WTC11 (cell line): Measurements from ENCODE around the gene NKG7. TPM values are rescaled to one million over a fixed set of nuclear protein-coding genes. Genes with fewer than 3 reads are reported as not detected.

ENCODE experiments used
- ATAC-seq: fragments of 200-7000 bp; cut with Tn5 transposase; 2 replicates; pipeline ENCODE4 v1.10.0; 2021; ENCODE audit warnings: mild to moderate bottlenecking, moderate library complexity
- CTCF ChIA-PET: fragments of 300-600 bp; sonication (Branson Sonifier 250); formaldehyde crosslinking; loops from one replicate; lab custom pipeline; 2021; ENCODE audit warnings: antibody characterized with exemption; lab: Charles Lee
- POLR2A ChIA-PET: fragments of 350-600 bp; sonication (Branson Sonifier 250); formaldehyde crosslinking; loops from one replicate; lab custom pipeline; 2021; ENCODE audit warnings: antibody characterized with exemption; lab: Charles Lee
- DNase-seq: peaks from one replicate; pipeline ENCODE4 v3.0.0; 2021; ENCODE audit warnings: low spot score
- H3K27ac Mint-ChIP-seq: 2 replicates; pipeline ENCODE4 v1.8.0; 2021; ENCODE audit warnings: mixed read lengths
- H3K27me3 Mint-ChIP-seq: 2 replicates; pipeline ENCODE4 v1.8.0; 2021; ENCODE audit warnings: low read depth, mild to moderate bottlenecking, moderate library complexity, mixed read lengths
- H3K36me3 Mint-ChIP-seq: 2 replicates; pipeline ENCODE4 v1.8.0; 2021; ENCODE audit warnings: mixed read lengths
- H3K4me1 Mint-ChIP-seq: 2 replicates; pipeline ENCODE4 v1.8.0; 2022; ENCODE audit warnings: mixed read lengths
- H3K4me3 Mint-ChIP-seq: 2 replicates; pipeline ENCODE4 v1.8.0; 2021; ENCODE audit warnings: mild to moderate bottlenecking, moderate library complexity, mixed read lengths
- H3K9me3 Mint-ChIP-seq: 2 replicates; pipeline ENCODE4 v1.8.0; 2021; ENCODE audit warnings: mixed read lengths
- CTCF ChIP-seq: fragments of 200-600 bp; IDR thresholded peaks from 2 replicates; pipeline ENCODE4 v1.8.0; 2022; ENCODE audit warnings: antibody characterized with exemption
- E2F1 ChIP-seq: sonication (generic); formaldehyde crosslinking; IDR thresholded peaks from 2 replicates; pipeline ENCODE4 v1.8.0; 2022; ENCODE audit warnings: mild to moderate bottlenecking, missing genetic modification reagents
- ELF4 ChIP-seq: sonication (generic); formaldehyde crosslinking; IDR thresholded peaks from 2 replicates; pipeline ENCODE4 v1.8.1; 2022; ENCODE audit warnings: low read depth, mild to moderate bottlenecking, moderate library complexity, missing genetic modification reagents
- FOXP1 ChIP-seq: sonication (generic); formaldehyde crosslinking; IDR thresholded peaks from 2 replicates; pipeline ENCODE4 v1.8.0; 2022; ENCODE audit warnings: missing genetic modification reagents, mild to moderate bottlenecking, moderate library complexity, borderline replicate concordance
- HMGA2 ChIP-seq: fragments of 250-450 bp; sonication (Bioruptor Pico); IDR thresholded peaks from 2 replicates; pipeline ENCODE4 v1.4.0; 2021; ENCODE audit warnings: mild to moderate bottlenecking, moderate library complexity
- NFATC4 ChIP-seq: fragments of 250-450 bp; sonication (Bioruptor Pico); IDR thresholded peaks from 2 replicates; pipeline ENCODE4 v1.9.0; 2021; ENCODE audit warnings: mild to moderate bottlenecking
- NFYB ChIP-seq: sonication (generic); formaldehyde crosslinking; conservative IDR thresholded peaks from 2 replicates; pipeline ENCODE4 v1.8.0; 2022; ENCODE audit warnings: low read depth, missing genetic modification reagents
- PRDM15 ChIP-seq: sonication (generic); formaldehyde crosslinking; IDR thresholded peaks from 2 replicates; pipeline ENCODE4 v1.8.0; 2022; ENCODE audit warnings: missing genetic modification reagents
- RELA ChIP-seq: sonication (generic); formaldehyde crosslinking; IDR thresholded peaks from 2 replicates; pipeline ENCODE4 v1.8.1; 2022; ENCODE audit warnings: missing genetic modification reagents, mild to moderate bottlenecking, borderline replicate concordance
- total RNA-seq: library from RNA; stranded (reverse); gene quantifications from 3 replicates; pipeline ENCODE4 v1.2.3, GENCODE V29; 2021
- TF ChIP-seq, protein P1 (sequence below): sonication (generic); formaldehyde crosslinking; IDR thresholded peaks from 2 replicates; pipeline ENCODE4 v1.8.0; 2022; ENCODE audit warnings: mild to moderate bottlenecking, missing genetic modification reagents
- TF ChIP-seq, protein P2 (sequence below): sonication (generic); formaldehyde crosslinking; IDR thresholded peaks from 2 replicates; pipeline ENCODE4 v1.8.1; 2023; ENCODE audit warnings: mild to moderate bottlenecking, moderate library complexity, missing genetic modification reagents
- TF ChIP-seq, protein P3 (sequence below): sonication (generic); formaldehyde crosslinking; IDR thresholded peaks from 2 replicates; pipeline ENCODE4 v1.8.0; 2022; ENCODE audit warnings: mild to moderate bottlenecking, missing genetic modification reagents

The NKG7 gene
- total RNA-seq, 1 experiment from 2014 or later, result 0.63 TPM

GRCh38 chr19:51367255-51367564 lies 5.2 kb downstream of the NKG7 start (continued):
- TF ChIP-seq, protein P1, sequence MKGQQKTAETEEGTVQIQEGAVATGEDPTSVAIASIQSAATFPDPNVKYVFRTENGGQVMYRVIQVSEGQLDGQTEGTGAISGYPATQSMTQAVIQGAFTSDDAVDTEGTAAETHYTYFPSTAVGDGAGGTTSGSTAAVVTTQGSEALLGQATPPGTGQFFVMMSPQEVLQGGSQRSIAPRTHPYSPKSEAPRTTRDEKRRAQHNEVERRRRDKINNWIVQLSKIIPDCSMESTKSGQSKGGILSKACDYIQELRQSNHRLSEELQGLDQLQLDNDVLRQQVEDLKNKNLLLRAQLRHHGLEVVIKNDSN (CRISPR knock-in tag), result no peak

DNA sequence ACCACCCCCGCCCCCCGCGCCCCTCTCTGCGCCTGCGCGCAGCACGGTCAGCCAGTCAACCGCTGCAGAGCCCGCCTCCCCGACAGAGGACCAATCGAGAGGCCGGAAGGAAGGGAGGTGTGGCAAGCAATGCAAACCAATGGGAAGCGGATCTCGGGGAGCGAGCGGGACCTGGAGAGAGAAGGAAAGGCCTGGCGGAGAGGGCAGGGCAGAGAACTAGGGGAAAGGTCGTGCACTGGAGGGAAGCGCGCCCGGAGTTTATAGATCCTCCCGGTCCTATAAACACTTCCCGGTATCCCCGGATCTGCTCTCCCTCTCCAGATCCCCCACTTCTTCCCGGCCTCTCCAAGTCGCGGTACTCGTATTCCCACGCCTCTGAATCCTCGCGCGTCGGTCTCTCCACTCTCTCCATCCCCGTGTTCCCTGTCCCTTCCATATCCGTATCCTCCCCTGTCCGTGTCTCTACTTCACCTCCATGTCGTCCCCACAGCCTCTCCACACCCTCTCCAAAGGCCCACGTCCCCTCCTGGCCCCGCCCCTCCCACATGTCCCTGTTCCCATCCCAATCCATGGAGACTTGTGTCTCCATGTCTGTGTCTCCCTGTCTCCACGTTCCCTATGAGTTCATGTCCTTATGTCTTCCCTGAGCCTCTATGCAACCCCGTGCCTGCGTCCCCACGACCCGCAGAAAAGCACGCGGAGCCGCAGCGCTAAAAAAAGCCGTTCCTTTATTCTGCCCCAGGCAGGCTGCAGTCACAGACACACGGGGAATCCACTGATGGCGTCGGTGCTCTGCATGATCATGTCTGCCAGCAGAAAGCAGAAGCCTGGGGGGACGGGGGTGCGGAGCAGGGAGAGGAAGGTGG lies 5.8 kb downstream of the NKG7 start:
- H3K36me3 Mint-ChIP-seq, result no peaks in the 10 kb centered on the region
- peak overlapping the region; percentile 99 for H3K4me3 Mint-ChIP-seq
- peaks cover 10% of the 10 kb centered on the region for H3K27me3 Mint-ChIP-seq
- peak overlapping the region; percentile 97 for H3K27ac Mint-ChIP-seq
- peak; percentile 98 for DNase-seq
- ChIA-PET CTCF (interaction anchor here (0.7 to 3.7 kb wide), 11 partner anchors 27 to 295 kb away, joined by 3 to 25 read pairs (median 4); partner anchors contain the start of gene SIGLEC10), POLR2A (interaction anchor here (0.7 to 1.7 kb wide), 9 partner anchors 24 to 322 kb away, joined by 3 to 13 read pairs (median 5); partner anchors contain the start of genes C19orf84 and VSIG10L)
- no peaks in the 10 kb centered on the region for H3K9me3 Mint-ChIP-seq
- ATAC-seq, result peak; percentile 77
- TF ChIP-seq NFATC4 (CRISPR knock-in tag) (no peak), PRDM15 (CRISPR knock-in tag) (peak; percentile 38; the same call in 1 of the 2 replicates), NFYB (CRISPR knock-in tag) (0 out of 2 replicates have a peak, but pooled peaks have one; percentile 19), RELA (no peak), HMGA2 (no peak), FOXP1 (no peak), E2F1 (CRISPR knock-in tag) (no peak), CTCF (no peak), ELF4 (CRISPR knock-in tag) (no peak)
- TF ChIP-seq, protein P2, sequence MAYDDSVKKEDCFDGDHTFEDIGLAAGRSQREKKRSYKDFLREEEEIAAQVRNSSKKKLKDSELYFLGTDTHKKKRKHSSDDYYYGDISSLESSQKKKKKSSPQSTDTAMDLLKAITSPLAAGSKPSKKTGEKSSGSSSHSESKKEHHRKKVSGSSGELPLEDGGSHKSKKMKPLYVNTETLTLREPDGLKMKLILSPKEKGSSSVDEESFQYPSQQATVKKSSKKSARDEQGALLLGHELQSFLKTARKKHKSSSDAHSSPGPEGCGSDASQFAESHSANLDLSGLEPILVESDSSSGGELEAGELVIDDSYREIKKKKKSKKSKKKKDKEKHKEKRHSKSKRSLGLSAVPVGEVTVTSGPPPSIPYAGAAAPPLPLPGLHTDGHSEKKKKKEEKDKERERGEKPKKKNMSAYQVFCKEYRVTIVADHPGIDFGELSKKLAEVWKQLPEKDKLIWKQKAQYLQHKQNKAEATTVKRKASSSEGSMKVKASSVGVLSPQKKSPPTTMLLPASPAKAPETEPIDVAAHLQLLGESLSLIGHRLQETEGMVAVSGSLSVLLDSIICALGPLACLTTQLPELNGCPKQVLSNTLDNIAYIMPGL (CRISPR knock-in tag), result no peak
- TF ChIP-seq, protein P3, sequence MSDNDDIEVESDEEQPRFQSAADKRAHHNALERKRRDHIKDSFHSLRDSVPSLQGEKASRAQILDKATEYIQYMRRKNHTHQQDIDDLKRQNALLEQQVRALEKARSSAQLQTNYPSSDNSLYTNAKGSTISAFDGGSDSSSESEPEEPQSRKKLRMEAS (CRISPR knock-in tag), result peak; percentile 8; the same call in 1 of the 2 replicates
- H3K4me1 Mint-ChIP-seq, result peaks cover 33% of the 10 kb centered on the region
